OCI-LY1 (cell line): ENCODE measurements around the gene OR1A1.
"Not testable (repeated sequence)": the region's sequence is repeated elsewhere in the genome, so short reads cannot be mapped to it uniquely, and the experiment has no call there.

Experiments used
- H2AFZ ChIP-seq: fragments of 200-600 bp; sonication (generic), shearing (Covaris generic); 2 replicates; pipeline ENCODE4 v1.6.0; 2014; ENCODE audit warnings: antibody characterized with exemption, mild to moderate bottlenecking, low read length
- H3F3A ChIP-seq: fragments of 200-600 bp; sonication (generic), shearing (Covaris generic); 2 replicates; pipeline ENCODE4 v1.6.0; 2014; ENCODE audit warnings: mild to moderate bottlenecking, antibody characterized with exemption, low read length, moderate library complexity; ENCODE audit not compliant: insufficient read depth
- H3K27ac ChIP-seq: fragments of 200-600 bp; sonication (generic); 2 replicates; pipeline ENCODE4 v1.5.1; 2014; ENCODE audit warnings: low read length, mixed run types, mild to moderate bottlenecking, low read depth; ENCODE audit not compliant: poor library complexity, severe bottlenecking
- H3K27me3 ChIP-seq: fragments of 200-600 bp; sonication (generic); 2 replicates; pipeline ENCODE4 v1.6.0; 2014; ENCODE audit warnings: antibody characterized with exemption, mild to moderate bottlenecking, low read length, moderate library complexity; ENCODE audit not compliant: insufficient read depth
- H3K36me3 ChIP-seq: fragments of 200-600 bp; sonication (generic); 2 replicates; pipeline ENCODE4 v1.6.1; 2014; ENCODE audit warnings: mild to moderate bottlenecking, antibody characterized with exemption, low read length, moderate library complexity, mixed read lengths; ENCODE audit not compliant: insufficient read depth
- H3K4me1 ChIP-seq: fragments of 200-600 bp; sonication (generic); 2 replicates; pipeline ENCODE4 v1.5.1; 2014; ENCODE audit warnings: mild to moderate bottlenecking, low read length, moderate library complexity; ENCODE audit not compliant: insufficient read depth, severe bottlenecking
- H3K4me2 ChIP-seq: fragments of 200-600 bp; sonication (generic), shearing (Covaris generic); 2 replicates; pipeline ENCODE4 v1.6.1; 2014; ENCODE audit warnings: low read length
- H3K4me3 ChIP-seq: fragments of 200-600 bp; sonication (generic); 2 replicates; pipeline ENCODE4 v1.5.1; 2014; ENCODE audit warnings: low read length, low read depth, mild to moderate bottlenecking, mixed read lengths; ENCODE audit not compliant: poor library complexity, severe bottlenecking
- H3K79me2 ChIP-seq: fragments of 200-600 bp; shearing (Covaris generic); 2 replicates; pipeline ENCODE4 v1.6.1; 2016; ENCODE audit warnings: mixed run types, low read length, mixed read lengths; ENCODE audit not compliant: insufficient read depth
- H3K9ac ChIP-seq: fragments of 200-600 bp; sonication (generic), shearing (Covaris generic); 2 replicates; pipeline ENCODE4 v1.6.1; 2014; ENCODE audit warnings: mild to moderate bottlenecking, low read length, mixed read lengths
- H3K9me2 ChIP-seq: fragments of 200-600 bp; sonication (generic), shearing (Covaris generic); 2 replicates; pipeline ENCODE4 v1.6.1; 2014; ENCODE audit warnings: low read depth, mild to moderate bottlenecking, low read length, mixed read lengths
- H3K9me3 ChIP-seq: fragments of 200-600 bp; shearing (Covaris generic); 2 replicates; pipeline ENCODE4 v1.6.1; 2014; ENCODE audit warnings: low read length, mixed read lengths
- H4K20me1 ChIP-seq: fragments of 200-600 bp; sonication (generic), shearing (Covaris generic); 2 replicates; pipeline ENCODE4 v1.6.0; 2016; ENCODE audit warnings: mild to moderate bottlenecking, low read length; ENCODE audit not compliant: insufficient read depth
- CTCF ChIP-seq: fragments of 200-600 bp; sonication (generic), shearing (Covaris generic); IDR thresholded peaks from 2 replicates; pipeline ENCODE4 v1.5.1; 2017; ENCODE audit warnings: mild to moderate bottlenecking, antibody characterized with exemption, low read length, moderate library complexity, mixed read lengths
- EZH2 ChIP-seq: fragments of 200-600 bp; sonication (generic), shearing (Covaris generic); IDR thresholded peaks from 2 replicates; pipeline ENCODE4 v1.8.0; 2017; ENCODE audit warnings: borderline replicate concordance, mixed run types, mild to moderate bottlenecking, antibody characterized with exemption, low read length, moderate library complexity, mixed read lengths

The OR1A1 gene

GRCh38 chr17:3213587-3213986 is 6.1 kb downstream of the OR1A1 start:
- Histone ChIP-seq H3K27ac (no peak overlapping the region), H3K4me1 (no peaks in the 10 kb centered on the region), H3K4me2 (no peak overlapping the region), H3K9ac (no peak overlapping the region), H3K9me3 (no peaks in the 10 kb centered on the region), H3K9me2 (no peaks in the 10 kb centered on the region), H3K4me3 (no peak overlapping the region), H4K20me1 (no peaks in the 10 kb centered on the region), H3K27me3 (no peaks in the 10 kb centered on the region), H3K36me3 (no peaks in the 10 kb centered on the region), H2AFZ (no peak overlapping the region), H3K79me2 (no peaks in the 10 kb centered on the region), H3F3A (no peaks in the 10 kb centered on the region)
- no peak for TF ChIP-seq EZH2
- no peak for TF ChIP-seq CTCF

GRCh38 chr17:3219978-3220377 is 12.5 kb downstream of the OR1A1 start:
- H3K36me3 ChIP-seq, H3K9me3 ChIP-seq, H3K4me3 ChIP-seq, H3K79me2 ChIP-seq, H3K9me2 ChIP-seq, H3K4me1 ChIP-seq, H2AFZ ChIP-seq, H3K27me3 ChIP-seq, H3K9ac ChIP-seq, H4K20me1 ChIP-seq, H3K4me2 ChIP-seq, H3K27ac ChIP-seq, H3F3A ChIP-seq: not testable (repeated sequence)

GRCh38 chr17:3221850-3222249 is 14.4 kb downstream of the OR1A1 start:
- Histone ChIP-seq H3K9me3 (no peaks in the 10 kb centered on the region), H3K9me2 (no peaks in the 10 kb centered on the region), H3F3A (no peaks in the 10 kb centered on the region), H3K27me3 (no peaks in the 10 kb centered on the region), H3K79me2 (no peaks in the 10 kb centered on the region), H3K36me3 (no peaks in the 10 kb centered on the region), H3K4me1 (no peaks in the 10 kb centered on the region), H3K4me3 (no peak overlapping the region), H3K27ac (no peak overlapping the region), H3K9ac (no peak overlapping the region), H3K4me2 (no peak overlapping the region), H4K20me1 (no peaks in the 10 kb centered on the region), H2AFZ (no peak overlapping the region)
- TF ChIP-seq CTCF (no peak), EZH2 (no peak)

GRCh38 chr17:3222505-3222904 is 15.0 kb downstream of the OR1A1 start:
- H2AFZ ChIP-seq = no peak overlapping the region
- H3K27ac ChIP-seq = no peak overlapping the region
- no peaks in the 10 kb centered on the region for H3K4me1 ChIP-seq
- H3K27me3 ChIP-seq = no peaks in the 10 kb centered on the region
- TF ChIP-seq EZH2 (no peak), CTCF (no peak)
- no peak overlapping the region for H3K9ac ChIP-seq
- H3K9me3 ChIP-seq = no peaks in the 10 kb centered on the region
- no peaks in the 10 kb centered on the region for H3F3A ChIP-seq
- H3K9me2 ChIP-seq = no peaks in the 10 kb centered on the region
- H4K20me1 ChIP-seq = no peaks in the 10 kb centered on the region
- no peak overlapping the region for H3K4me3 ChIP-seq
- no peaks in the 10 kb centered on the region for H3K79me2 ChIP-seq
- no peaks in the 10 kb centered on the region for H3K36me3 ChIP-seq
- H3K4me2 ChIP-seq = no peak overlapping the region

GRCh38 chr17:3224721-3225352 is 17.4 kb downstream of the OR1A1 start:
- H3K36me3 ChIP-seq, H3K9me3 ChIP-seq, H3K9me2 ChIP-seq, H3K9ac ChIP-seq, H3F3A ChIP-seq, H3K4me2 ChIP-seq, H3K27me3 ChIP-seq, H3K79me2 ChIP-seq, H3K27ac ChIP-seq, H4K20me1 ChIP-seq, H3K4me1 ChIP-seq, H2AFZ ChIP-seq, H3K4me3 ChIP-seq: not testable (repeated sequence)

- H3K9me3 ChIP-seq, H3F3A ChIP-seq, H3K4me1 ChIP-seq, H3K9ac ChIP-seq, H2AFZ ChIP-seq, H3K4me3 ChIP-seq, H3K27me3 ChIP-seq, H4K20me1 ChIP-seq, H3K79me2 ChIP-seq, H3K36me3 ChIP-seq, H3K27ac ChIP-seq, H3K4me2 ChIP-seq, H3K9me2 ChIP-seq: not testable (repeated sequence)
Measured at GRCh38 chr17:3232300-3232699, 24.8 kb downstream of the OR1A1 start.
